Stimulated activated CD8-positive, alpha-beta memory T cell treated with anti-CD3 and anti-CD28 coated beads, Interleukin-15, amount 100 ng/mL, for 4 hours (primary cell): Measurements from ENCODE around the gene SLC45A3.
"Not testable (repeated sequence)": the region's sequence is repeated elsewhere in the genome, so short reads cannot be mapped to it uniquely, and the experiment has no call there.

ENCODE experiments used
- DNase-seq, 2 donors: peaks; one replicate each; pipeline ENCODE4 v3.0.0-alpha.2; 2020; ENCODE audit warnings: low read depth in 2 of 2

Gene SLC45A3

GRCh38 chr1:205680073-205680851 is at the start of gene SLC45A3:
SLC45A3 (minus strand) TSS chr1:205680509; CDS start chr1:205664656, 15,853 bp downstream.
- peak; percentile 24 to 29 for DNase-seq

- no peak for DNase-seq
Observed at GRCh38 chr1:205726619-205727125, 46.4 kb upstream of the SLC45A3 start.

- DNase-seq, result no peak
Observed at GRCh38 chr1:205725514-205725913, 45.2 kb upstream of the SLC45A3 start.

- not testable (repeated sequence) for DNase-seq
Observed at GRCh38 chr1:205720740-205721139, 40.4 kb upstream of the SLC45A3 start.

GRCh38 chr1:205719762-205720161 is 39.5 kb upstream of the SLC45A3 start:
- no peak for DNase-seq

GRCh38 chr1:205719015-205719414 is 38.7 kb upstream of the SLC45A3 start:
- no peak for DNase-seq

GRCh38 chr1:205716371-205717132 is 36.2 kb upstream of the SLC45A3 start:
- DNase-seq, result no peak

GRCh38 chr1:205715628-205716027 is 35.3 kb upstream of the SLC45A3 start:
- no peak for DNase-seq

GRCh38 chr1:205714906-205715246 is 34.6 kb upstream of the SLC45A3 start:
- no peak for DNase-seq

- no peak for DNase-seq
Observed at GRCh38 chr1:205714190-205714905, 34.0 kb upstream of the SLC45A3 start.

- DNase-seq, result peak in 1 of 2 donors; percentile 56
Observed at GRCh38 chr1:205711105-205712048, 31.1 kb upstream of the SLC45A3 start.

- DNase-seq, result no peak
Observed at GRCh38 chr1:205710201-205711062, 30.1 kb upstream of the SLC45A3 start.

- no peak for DNase-seq
Observed at GRCh38 chr1:205709640-205710039, 29.3 kb upstream of the SLC45A3 start.

GRCh38 chr1:205709059-205709398 is 28.7 kb upstream of the SLC45A3 start:
- no peak for DNase-seq

- DNase-seq, result no peak
Observed at GRCh38 chr1:205706601-205707502, 26.5 kb upstream of the SLC45A3 start.

- DNase-seq, result no peak
Observed at GRCh38 chr1:205704903-205705302, 24.6 kb upstream of the SLC45A3 start.

- no peak for DNase-seq
Observed at GRCh38 chr1:205703072-205703471, 22.8 kb upstream of the SLC45A3 start.

GRCh38 chr1:205701891-205702290 is 21.6 kb upstream of the SLC45A3 start:
- DNase-seq, result no peak

- no peak for DNase-seq
Observed at GRCh38 chr1:205701420-205701819, 21.1 kb upstream of the SLC45A3 start.
